ENCODE results near the gene ANGPTL5.
"Not testable (repeated sequence)": the region's sequence is repeated elsewhere in the genome, so short reads cannot be mapped to it uniquely, and the experiment has no call there.

Gene ANGPTL5

DNA sequence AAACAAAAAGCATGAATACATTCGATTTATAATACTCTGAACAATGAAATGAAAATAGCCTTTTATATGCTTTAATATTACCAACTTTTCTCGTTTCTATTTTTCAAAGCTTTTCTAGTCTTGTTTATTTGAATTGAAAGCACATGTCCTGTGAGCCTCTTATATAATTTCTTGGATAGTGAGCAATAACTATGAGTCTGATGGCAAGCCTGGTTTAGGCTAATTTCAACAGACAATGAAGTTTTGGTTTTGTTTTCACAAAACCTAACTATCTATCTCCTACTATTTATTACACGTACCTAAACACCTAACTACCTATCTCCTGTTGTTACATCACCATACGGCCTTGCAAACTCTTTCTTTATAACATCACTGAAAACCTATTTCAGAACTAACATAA is 30.7 kb downstream of the ANGPTL5 start:
- no peak for DNase-seq

GRCh38 chr11:101881586-101881985 is 34.7 kb downstream of the ANGPTL5 start:
- no peak for DNase-seq

- DNase-seq: no peak
Measured at GRCh38 chr11:101880222-101880621, 36.1 kb downstream of the ANGPTL5 start.

DNA sequence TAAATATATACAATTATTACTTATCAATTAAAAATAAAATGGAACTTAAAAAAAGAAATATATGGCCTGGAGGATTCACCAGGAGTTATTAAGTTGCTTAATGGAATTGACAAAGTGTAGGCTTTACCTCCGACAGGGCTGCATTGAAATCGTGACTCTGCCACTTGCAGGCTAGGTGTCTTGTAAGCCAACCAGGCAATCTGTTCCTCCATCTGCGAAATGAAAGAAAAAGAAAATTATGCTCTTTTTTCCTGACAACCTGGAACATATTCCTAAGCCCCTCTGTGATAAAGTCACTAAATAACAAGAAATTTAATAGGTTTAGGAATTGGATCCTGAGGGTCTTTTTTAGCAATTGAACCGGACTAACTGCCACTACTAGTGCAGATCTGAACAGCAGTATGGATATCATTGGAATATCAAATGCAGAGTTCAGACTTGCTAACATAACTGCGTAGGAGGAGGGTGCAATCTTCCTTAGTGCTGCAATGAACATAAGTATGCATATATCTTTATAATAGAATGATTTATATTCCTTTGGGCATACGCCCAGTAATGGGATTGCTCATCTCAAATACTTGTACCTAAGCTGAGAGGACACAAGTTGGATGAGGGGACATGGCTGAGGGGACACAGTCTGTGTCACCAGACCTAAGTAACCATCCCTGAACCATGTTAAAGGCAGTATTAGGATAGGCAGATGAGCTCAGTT is 44.0 kb downstream of the ANGPTL5 start:
- DNase-seq: no peak

- no peak for DNase-seq
Measured at GRCh38 chr11:101870510-101870909, 45.8 kb downstream of the ANGPTL5 start.

DNA sequence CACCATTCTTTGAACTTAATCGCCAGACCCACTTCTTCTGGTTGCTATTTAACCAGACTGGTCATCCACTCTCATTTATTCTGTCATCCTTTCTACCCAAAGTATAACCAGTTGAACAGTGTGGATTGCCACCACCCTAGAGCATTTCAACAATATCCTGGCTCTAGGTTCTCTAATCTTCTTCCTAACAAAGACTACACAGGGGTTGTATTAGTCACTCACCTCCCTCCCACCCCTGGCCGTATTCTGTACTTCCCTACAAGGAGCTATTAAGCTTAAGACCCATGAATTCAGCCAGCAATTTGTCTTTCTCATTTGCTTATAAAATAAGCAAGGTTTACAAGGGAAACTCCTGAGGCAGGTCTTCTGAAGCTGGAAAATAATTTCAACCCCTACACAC is 48.4 kb downstream of the ANGPTL5 start:
- no peak for DNase-seq

DNA sequence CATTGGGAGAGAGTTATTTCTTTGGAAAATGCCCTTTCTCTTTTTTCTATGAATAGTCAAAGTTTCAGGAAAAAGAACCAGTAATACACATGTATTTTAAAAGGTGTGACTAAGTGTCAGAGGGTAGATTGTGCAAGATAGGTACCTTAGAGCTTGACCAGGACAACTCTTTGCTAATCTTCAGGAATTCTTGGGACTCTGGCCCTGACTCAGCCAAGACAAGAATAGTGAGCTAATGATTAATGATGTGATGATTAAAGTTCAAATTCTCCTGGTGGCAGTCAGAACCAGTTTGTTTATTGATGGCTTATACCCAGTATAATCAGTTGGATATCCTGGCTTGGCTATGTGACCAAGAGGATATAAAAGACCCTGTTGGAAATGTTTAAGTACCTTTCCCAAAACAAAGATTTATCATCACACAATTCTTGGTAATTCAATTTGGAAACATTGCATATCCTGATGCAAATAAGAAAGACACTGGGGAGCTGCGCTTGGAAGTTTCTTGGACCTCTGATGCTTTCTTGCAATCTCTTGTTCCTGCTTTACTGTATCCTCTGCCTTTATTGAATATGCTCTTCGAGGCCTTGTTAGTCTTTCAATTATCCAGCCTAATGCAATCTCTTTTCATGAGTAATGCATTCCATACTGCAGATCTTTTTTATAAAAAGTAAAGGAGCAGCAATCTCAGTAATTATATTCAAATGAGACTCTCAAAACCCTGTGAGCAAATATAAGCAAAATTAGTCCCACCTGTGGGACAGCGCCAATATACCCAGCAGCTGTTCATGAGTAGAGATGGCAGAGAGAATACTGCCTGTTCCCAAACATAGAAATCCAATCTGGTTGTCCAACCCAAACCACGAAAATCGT is 49.5 kb downstream of the ANGPTL5 start:
- no peak for DNase-seq

DNA sequence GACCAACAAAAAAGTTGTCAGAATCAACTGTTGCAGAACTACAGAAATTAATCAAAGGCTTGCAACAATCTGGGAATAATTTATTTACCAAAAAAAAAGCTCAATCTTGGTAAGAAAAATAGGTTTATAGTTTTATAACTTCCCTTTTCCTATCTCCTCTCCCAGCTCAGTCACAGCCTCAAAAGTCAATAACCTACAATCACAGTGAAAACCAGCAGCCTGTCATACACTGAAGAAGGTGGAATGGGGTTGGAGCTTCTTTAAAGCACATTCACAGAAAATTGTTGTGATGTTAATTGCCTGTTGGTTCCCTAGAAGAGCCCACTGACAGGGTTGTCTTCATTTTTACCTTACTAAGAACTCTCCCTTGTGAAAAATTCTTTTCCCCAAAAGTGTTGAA is 52.2 kb downstream of the ANGPTL5 start:
- DNase-seq: no peak

DNA sequence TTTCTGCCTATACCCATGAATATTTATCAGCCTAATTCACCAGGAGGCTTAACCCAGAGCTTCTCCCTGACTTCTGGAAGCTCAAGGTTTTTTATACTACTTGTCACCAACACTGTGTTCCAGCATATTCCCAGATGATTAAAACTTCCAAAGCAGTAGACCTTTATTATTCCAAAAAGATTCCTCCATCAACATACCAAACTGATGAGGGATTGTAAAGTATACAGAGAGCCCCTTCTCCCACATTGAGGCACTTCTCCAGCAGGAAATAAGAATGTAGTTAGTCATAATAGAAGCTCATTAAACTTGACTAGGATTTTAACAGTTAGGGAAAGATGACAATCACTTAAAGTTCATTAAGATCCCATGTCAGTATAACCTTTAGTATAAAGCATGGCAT is 53.0 kb downstream of the ANGPTL5 start:
- DNase-seq: no peak

- DNase-seq: no peak
Measured at GRCh38 chr11:101862391-101863233, 53.7 kb downstream of the ANGPTL5 start.

- no peak for DNase-seq
Measured at GRCh38 chr11:101860696-101861427, 55.5 kb downstream of the ANGPTL5 start.

DNA sequence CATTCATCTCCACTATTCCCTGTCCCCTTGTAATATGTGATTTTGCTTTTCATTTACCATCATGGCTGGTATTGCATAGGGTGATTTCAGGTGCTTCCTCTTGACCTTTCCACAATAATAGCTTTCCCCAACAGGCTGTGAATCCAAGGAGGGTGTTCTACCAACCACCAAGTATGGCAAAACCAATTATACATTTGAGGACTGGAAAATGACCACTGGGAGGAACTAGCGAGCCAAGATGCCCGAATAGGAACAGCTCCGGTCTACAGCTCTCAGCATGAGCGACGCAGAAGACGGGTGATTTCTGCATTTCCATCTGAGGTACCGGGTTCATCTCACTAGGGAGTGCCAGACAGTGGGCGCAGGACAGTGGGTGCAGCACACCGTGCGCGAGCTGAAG is 64.1 kb downstream of the ANGPTL5 start:
- DNase-seq: not testable (repeated sequence)

- no peak for DNase-seq
Measured at GRCh38 chr11:101848262-101848661, 68.1 kb downstream of the ANGPTL5 start.

DNA sequence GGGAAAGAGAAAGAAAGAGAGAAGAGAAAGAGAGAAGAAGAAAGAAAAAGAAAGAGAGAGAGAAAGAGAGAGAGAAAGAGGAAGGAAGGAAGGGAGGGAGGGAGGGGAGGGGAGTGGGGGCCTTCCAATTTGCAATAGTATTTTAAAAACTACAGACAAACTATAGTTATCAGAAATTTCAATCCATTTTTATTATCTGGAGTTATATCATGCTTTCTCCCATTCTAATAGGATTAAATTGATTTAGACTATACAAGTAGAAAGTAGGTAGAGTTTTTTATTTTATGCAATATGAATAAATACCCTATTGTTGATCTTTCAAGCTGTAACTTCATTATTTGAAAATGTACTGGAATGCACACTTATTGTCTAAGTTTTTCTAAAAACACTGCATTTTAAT is 71.7 kb downstream of the ANGPTL5 start:
- no peak for DNase-seq

GRCh38 chr11:101840704-101841103 is 75.6 kb downstream of the ANGPTL5 start:
- DNase-seq: no peak
